ENCODE data around the gene NANOS3.

NANOS3 gene

DNA sequence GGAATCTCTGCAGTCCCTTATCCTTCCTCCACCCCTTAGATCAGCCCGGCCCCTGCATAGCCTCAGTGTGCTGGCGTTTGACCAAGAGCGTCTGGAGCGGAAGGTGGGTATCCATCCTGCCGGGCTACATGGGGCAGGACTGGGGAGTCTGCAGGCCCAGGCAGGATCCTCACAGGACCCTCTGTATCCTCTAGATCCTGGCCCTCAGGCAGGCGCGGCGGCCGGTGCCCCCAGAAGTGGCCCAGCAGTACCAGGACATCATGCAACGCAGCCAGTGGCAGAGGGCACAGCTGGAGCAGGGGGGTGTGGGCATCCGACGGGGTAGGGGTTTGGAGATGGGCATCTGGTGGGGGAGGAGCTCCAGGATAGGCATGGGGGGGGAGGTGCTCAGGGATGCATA is 52.4 kb downstream of the NANOS3 start:
- no peak overlapping the region for H3K27ac ChIP-seq
- DNase-seq (ENCODE audit: low spot score): no peak
- no peak overlapping the region for H3K4me3 ChIP-seq
- TF ChIP-seq, protein P1, sequence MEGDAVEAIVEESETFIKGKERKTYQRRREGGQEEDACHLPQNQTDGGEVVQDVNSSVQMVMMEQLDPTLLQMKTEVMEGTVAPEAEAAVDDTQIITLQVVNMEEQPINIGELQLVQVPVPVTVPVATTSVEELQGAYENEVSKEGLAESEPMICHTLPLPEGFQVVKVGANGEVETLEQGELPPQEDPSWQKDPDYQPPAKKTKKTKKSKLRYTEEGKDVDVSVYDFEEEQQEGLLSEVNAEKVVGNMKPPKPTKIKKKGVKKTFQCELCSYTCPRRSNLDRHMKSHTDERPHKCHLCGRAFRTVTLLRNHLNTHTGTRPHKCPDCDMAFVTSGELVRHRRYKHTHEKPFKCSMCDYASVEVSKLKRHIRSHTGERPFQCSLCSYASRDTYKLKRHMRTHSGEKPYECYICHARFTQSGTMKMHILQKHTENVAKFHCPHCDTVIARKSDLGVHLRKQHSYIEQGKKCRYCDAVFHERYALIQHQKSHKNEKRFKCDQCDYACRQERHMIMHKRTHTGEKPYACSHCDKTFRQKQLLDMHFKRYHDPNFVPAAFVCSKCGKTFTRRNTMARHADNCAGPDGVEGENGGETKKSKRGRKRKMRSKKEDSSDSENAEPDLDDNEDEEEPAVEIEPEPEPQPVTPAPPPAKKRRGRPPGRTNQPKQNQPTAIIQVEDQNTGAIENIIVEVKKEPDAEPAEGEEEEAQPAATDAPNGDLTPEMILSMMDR (IDR thresholded peaks at IDR 0.05): no peak

DNA sequence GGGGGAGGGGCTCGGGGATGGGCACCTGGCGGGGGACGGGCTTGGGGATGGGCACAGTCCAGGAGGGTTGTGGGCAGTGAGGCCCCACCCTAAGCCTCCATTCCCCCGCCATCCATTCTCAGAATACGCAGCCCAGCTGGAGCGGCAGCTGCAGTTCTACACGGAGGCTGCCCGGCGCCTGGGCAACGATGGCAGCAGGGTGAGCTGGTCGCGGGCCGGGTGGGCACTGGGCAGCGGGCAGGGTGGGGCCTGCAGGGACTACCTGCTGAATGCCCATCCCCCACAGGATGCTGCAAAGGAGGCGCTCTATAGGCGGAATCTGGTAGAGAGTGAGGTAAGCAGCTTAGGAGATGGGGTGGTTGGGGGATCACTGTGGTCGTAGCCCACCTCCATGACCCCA is 53.0 kb downstream of the NANOS3 start:
- no peak for DNase-seq (ENCODE audit: low spot score)
- Histone ChIP-seq H3K4me3 (no peak overlapping the region), H3K27ac (no peak overlapping the region)
- TF ChIP-seq, protein P1 (IDR thresholded peaks at IDR 0.05): no peak
